HCT116 (cell line): ENCODE results near the gene DOP1B. TPM values are rescaled to one million over a fixed set of nuclear protein-coding genes. Genes with fewer than 3 reads are reported as not detected.

Experiments used
- ATAC-seq: fragments of 200-7000 bp; cut with Tn5 transposase; 2 replicates; pipeline ENCODE4 v1.9.1; 2020; ENCODE audit warnings: mild to moderate bottlenecking, moderate library complexity
- BruUV-seq: library from RNA; stranded (reverse); fragments of 400-500 nt; replicated peaks from 2 replicates; lab custom pipeline; 2021; lab: Mats Ljungman, UMichigan
- CTCF ChIA-PET: fragments of 300-600 bp; sonication (Branson Sonifier 250); formaldehyde crosslinking; loops from one replicate; lab custom pipeline; 2021; ENCODE audit warnings: antibody characterized with exemption; lab: Charles Lee
- POLR2A ChIA-PET: fragments of 300-600, 350-600 bp; sonication (Branson Sonifier 250); formaldehyde crosslinking; loops from one replicate; lab custom pipeline; 2021; ENCODE audit warnings: antibody characterized with exemption; lab: Charles Lee
- RAD21 ChIA-PET, 2 experiments: fragments of 300-600 bp; sonication (Branson Sonifier 250); formaldehyde crosslinking; loops; one replicate each; lab custom pipeline; 2023; ENCODE audit warnings: low total read pairs in 2 of 2; ENCODE audit not compliant: uncharacterized antibody in 2 of 2, unreplicated experiment in 2 of 2, low non-redundant PET in 1 of 2; lab: Charles Lee
- DNase-seq: peaks from one replicate; pipeline ENCODE4 v3.0.0-alpha.2; 2010; ENCODE audit warnings: low read depth, low spot score
- H2AFZ ChIP-seq: fragments of 200-600 bp; shearing (Covaris generic), sonication (generic); 2 replicates; pipeline ENCODE4 v1.6.1; 2017; ENCODE audit warnings: low read depth, mixed run types, mixed read lengths, antibody characterized with exemption, low read length; ENCODE audit not compliant: poor library complexity, severe bottlenecking
- H3K27ac ChIP-seq: 2 replicates; pipeline ENCODE4 v1.5.1; 2012; ENCODE audit warnings: low read depth, low read length
- H3K27me3 ChIP-seq: fragments of 200-600 bp; sonication (generic); 2 replicates; pipeline ENCODE4 v1.6.1; 2016; ENCODE audit warnings: mixed run types, low read length, mixed read lengths; ENCODE audit not compliant: insufficient read depth
- H3K36me3 ChIP-seq, 2 experiments: fragments of 200-500 bp in 1 of 2; fragments of 200-600 bp in 1 of 2; sonication (Bioruptor generic) in 1 of 2; sonication (generic) in 1 of 2; 2 replicates each; pipeline versions ENCODE4 v1.5.1 to v1.6.1; 2014 to 2016; ENCODE audit warnings: low read length in 2 of 2, inconsistent platforms in 1 of 2, mixed read lengths in 1 of 2, mixed run types in 1 of 2; ENCODE audit not compliant: insufficient read depth in 2 of 2, control insufficient read depth in 1 of 2
- H3K4me1 ChIP-seq, 2 experiments: fragments of 200-600 bp in 1 of 2; sonication (generic) in 1 of 2; 2 replicates each; pipeline versions ENCODE4 v1.5.1 to v1.6.1; 2012 to 2017; ENCODE audit warnings: low read length in 2 of 2, inconsistent platforms in 1 of 2, mild to moderate bottlenecking in 1 of 2, mixed read lengths in 1 of 2, mixed run types in 1 of 2, moderate library complexity in 1 of 2; ENCODE audit not compliant: insufficient read depth in 2 of 2, control insufficient read depth in 1 of 2
- H3K4me2 ChIP-seq: fragments of 200-600 bp; sonication (generic); 2 replicates; pipeline ENCODE4 v1.6.1; 2017; ENCODE audit warnings: mixed run types, low read length, mixed read lengths
- H3K4me3 ChIP-seq, 2 experiments: fragments of 200-600 bp in 1 of 2; sonication (generic) in 1 of 2; replicated peaks in 1 of 2; 2 replicates each; pipeline ENCODE4 v1.5.1; 2011 to 2016; ENCODE audit warnings: low read length in 2 of 2, control low read depth in 1 of 2, low read depth in 1 of 2, mild to moderate bottlenecking in 1 of 2, mixed read lengths in 1 of 2, mixed run types in 1 of 2
- H3K79me2 ChIP-seq: fragments of 200-600 bp; sonication (generic); 2 replicates; pipeline ENCODE4 v1.6.1; 2017; ENCODE audit warnings: mild to moderate bottlenecking, mixed run types, low read length, moderate library complexity, mixed read lengths; ENCODE audit not compliant: insufficient read depth
- H3K9ac ChIP-seq: fragments of 200-600 bp; sonication (generic); 2 replicates; pipeline ENCODE4 v1.6.1; 2016; ENCODE audit warnings: low read length, mixed read lengths
- H3K9me2 ChIP-seq: fragments of 200-600 bp; sonication (generic), shearing (Covaris generic); 2 replicates; pipeline ENCODE4 v1.6.1; 2017; ENCODE audit warnings: mixed run types, mild to moderate bottlenecking, moderate library complexity; ENCODE audit not compliant: insufficient read depth
- H3K9me3 ChIP-seq, 2 experiments: fragments of 200-500 bp in 1 of 2; fragments of 200-600 bp in 1 of 2; sonication (Bioruptor generic) in 1 of 2; sonication (generic) in 1 of 2; 2 replicates each; pipeline ENCODE4 v1.6.1; 2014 to 2017; ENCODE audit warnings: low read length in 2 of 2, mixed read lengths in 2 of 2, inconsistent platforms in 1 of 2, low read depth in 1 of 2, mild to moderate bottlenecking in 1 of 2, mixed run types in 1 of 2, moderate library complexity in 1 of 2; ENCODE audit not compliant: control insufficient read depth in 1 of 2, insufficient read depth in 1 of 2
- H4K20me1 ChIP-seq: fragments of 200-600 bp; sonication (generic), shearing (Covaris generic); 2 replicates; pipeline ENCODE4 v1.6.1; 2017; ENCODE audit warnings: mixed run types, mild to moderate bottlenecking, moderate library complexity; ENCODE audit not compliant: insufficient read depth
- ATF3 ChIP-seq: IDR thresholded peaks from 2 replicates; pipeline ENCODE4 v1.6.1; 2012
- CBX3 ChIP-seq: IDR thresholded peaks from 2 replicates; pipeline ENCODE4 v1.6.1; 2012; ENCODE audit warnings: low read depth
- CTCF ChIP-seq, 3 experiments: fragments of 200-600 bp in 1 of 3; sonication (generic) in 1 of 3; IDR thresholded peaks in 2 of 3; conservative IDR thresholded peaks in 1 of 3; 2 replicates each; pipeline ENCODE4 v1.5.1; 2012 to 2017; ENCODE audit warnings: low read depth in 2 of 3, low read length in 2 of 3, antibody characterized with exemption in 1 of 3, borderline replicate concordance in 1 of 3, control low read depth in 1 of 3, mild to moderate bottlenecking in 1 of 3, mixed read lengths in 1 of 3, mixed run types in 1 of 3, moderate library complexity in 1 of 3; ENCODE audit not compliant: insufficient read depth in 1 of 3
- ELF1 ChIP-seq: IDR thresholded peaks from 2 replicates; pipeline ENCODE4 v1.6.1; 2012; ENCODE audit warnings: low read depth, borderline replicate concordance
- EZH2 ChIP-seq: fragments of 200-600 bp; sonication (generic); IDR thresholded peaks from 2 replicates; pipeline ENCODE4 v1.6.1; 2017; ENCODE audit warnings: antibody characterized with exemption, mixed run types
- FOSL1 ChIP-seq: IDR thresholded peaks from 2 replicates; pipeline ENCODE4 v1.6.1; 2012; ENCODE audit warnings: low read depth
- JUND ChIP-seq: IDR thresholded peaks from 2 replicates; pipeline ENCODE4 v1.6.1; 2012
- MAX ChIP-seq: IDR thresholded peaks from 2 replicates; pipeline ENCODE4 v1.6.1; 2012
- POLR2A ChIP-seq: IDR thresholded peaks from 2 replicates; pipeline ENCODE4 v1.7.0; 2011; ENCODE audit warnings: borderline replicate concordance; ENCODE audit not compliant: insufficient read depth, insufficient read length; ENCODE audit errors: extremely low read depth
- POLR2AphosphoS5 ChIP-seq: IDR thresholded peaks from 2 replicates; pipeline ENCODE4 v1.6.1; 2011; ENCODE audit warnings: mild to moderate bottlenecking, low read depth, low read length, moderate library complexity
- REST ChIP-seq: IDR thresholded peaks from 2 replicates; pipeline ENCODE4 v1.6.1; 2012; ENCODE audit warnings: low read depth
- SP1 ChIP-seq: IDR thresholded peaks from 2 replicates; pipeline ENCODE4 v1.6.1; 2012; ENCODE audit warnings: low read depth
- SRF ChIP-seq: IDR thresholded peaks from 2 replicates; pipeline ENCODE4 v1.6.1; 2012; ENCODE audit warnings: low read depth
- TCF7L2 ChIP-seq: IDR thresholded peaks from 2 replicates; pipeline ENCODE4 v1.7.0; 2011; ENCODE audit warnings: borderline replicate concordance, inconsistent platforms; ENCODE audit not compliant: insufficient read depth, insufficient read length; ENCODE audit errors: extremely low read depth
- ZBTB33 ChIP-seq: IDR thresholded peaks from 2 replicates; pipeline ENCODE4 v1.6.1; 2011; ENCODE audit warnings: mild to moderate bottlenecking, low read length, moderate library complexity; ENCODE audit not compliant: insufficient replicate concordance; ENCODE audit errors: extremely low read depth
- ZFX ChIP-seq: fragments of 450-650 bp; IDR thresholded peaks from 2 replicates; pipeline ENCODE4 v1.6.1; 2017
- ZNF274 ChIP-seq: fragments of 200-500 bp; sonication (Bioruptor generic); IDR thresholded peaks from 2 replicates; pipeline ENCODE4 v1.6.1; 2014; ENCODE audit warnings: mild to moderate bottlenecking, low read depth, low read length, inconsistent platforms
- intact Hi-C: fragments of 100-400 bp; cut with micrococcal nuclease; formaldehyde crosslinking; loops from 2 replicates; pipeline ENCODE4 v1.10.0; 2022
- total RNA-seq: library from RNA; stranded (reverse); gene quantifications from one replicate; pipeline ENCODE4 v1.2.1, GENCODE V29; 2021; ENCODE audit not compliant: unreplicated experiment

DOP1B gene
- total RNA-seq, 1 experiment from 2014 or later: 15.4 TPM

GRCh38 chr21:36160850-36161178 is 4.2 kb downstream of the DOP1B start:
- no peak overlapping the region for H3K4me2 ChIP-seq
- H2AFZ ChIP-seq: no peak overlapping the region
- no peaks in the 10 kb centered on the region; a peak in 1 of 4 replicates for H3K36me3 ChIP-seq
- no TSS peak for BruUV-seq
- no peak overlapping the region for H3K4me3 ChIP-seq
- DNase-seq (no peak), ATAC-seq (no peak)
- intact Hi-C loops: no loop called here
- no peaks in the 10 kb centered on the region for H3K9me3 ChIP-seq
- no peaks in the 10 kb centered on the region for H4K20me1 ChIP-seq
- H3K9ac ChIP-seq: no peak overlapping the region
- ChIA-PET POLR2A (no interaction called here), CTCF (interaction anchor here (0.7 kb wide), 1 partner anchor 176 kb away, joined by 3 read pairs; no protein-coding TSS in a partner anchor), RAD21 (no interaction called here)
- H3K4me1 ChIP-seq: peaks cover 9 to 22% of the 10 kb centered on the region in 2 experiments
- H3K79me2 ChIP-seq: peaks cover 6% of the 10 kb centered on the region
- no peaks in the 10 kb centered on the region for H3K27me3 ChIP-seq
- no peaks in the 10 kb centered on the region for H3K9me2 ChIP-seq
- TF ChIP-seq ZNF274: no peak
- TF ChIP-seq SRF: no peak
- TF ChIP-seq ATF3: no peak
- no peak for TF ChIP-seq ZFX
- TF ChIP-seq JUND: no peak
- TF ChIP-seq SP1: no peak
- TF ChIP-seq POLR2AphosphoS5: no peak
- no peak for TF ChIP-seq CTCF (IDR thresholded peaks at IDR 0.05 in 2 of 3, conservative IDR thresholded peaks at IDR 0.05 in 1 of 3; ENCODE audit: borderline replicate concordance in 1 of 3, insufficient read depth in 1 of 3, low read depth in 2 of 3, low read length in 2 of 3)
- no peak for TF ChIP-seq ZBTB33
- TF ChIP-seq ELF1: no peak
- no peak for TF ChIP-seq FOSL1
- no peak for TF ChIP-seq TCF7L2
- no peak for TF ChIP-seq CBX3
- TF ChIP-seq REST: no peak
- no peak for TF ChIP-seq MAX
- no peak for TF ChIP-seq EZH2
- no peak for TF ChIP-seq POLR2A
- H3K27ac ChIP-seq: no peak overlapping the region
